22Rv1 (cell line): ENCODE data around the gene TATDN3.

ENCODE experiments used
- ZFX ChIP-seq: fragments of 450-650 bp; IDR thresholded peaks from 2 replicates; pipeline ENCODE4 v1.6.1; 2017; ENCODE audit warnings: antibody characterized with exemption, borderline replicate concordance
- TF ChIP-seq, protein P1 (sequence below): fragments of 450-650 bp; IDR thresholded peaks from 2 replicates; pipeline ENCODE4 v1.5.1; 2017; ENCODE audit warnings: mild to moderate bottlenecking

GRCh38 chr1:212827831-212828278 lies 36.2 kb downstream of the TATDN3 start:
- TF ChIP-seq, protein P1, sequence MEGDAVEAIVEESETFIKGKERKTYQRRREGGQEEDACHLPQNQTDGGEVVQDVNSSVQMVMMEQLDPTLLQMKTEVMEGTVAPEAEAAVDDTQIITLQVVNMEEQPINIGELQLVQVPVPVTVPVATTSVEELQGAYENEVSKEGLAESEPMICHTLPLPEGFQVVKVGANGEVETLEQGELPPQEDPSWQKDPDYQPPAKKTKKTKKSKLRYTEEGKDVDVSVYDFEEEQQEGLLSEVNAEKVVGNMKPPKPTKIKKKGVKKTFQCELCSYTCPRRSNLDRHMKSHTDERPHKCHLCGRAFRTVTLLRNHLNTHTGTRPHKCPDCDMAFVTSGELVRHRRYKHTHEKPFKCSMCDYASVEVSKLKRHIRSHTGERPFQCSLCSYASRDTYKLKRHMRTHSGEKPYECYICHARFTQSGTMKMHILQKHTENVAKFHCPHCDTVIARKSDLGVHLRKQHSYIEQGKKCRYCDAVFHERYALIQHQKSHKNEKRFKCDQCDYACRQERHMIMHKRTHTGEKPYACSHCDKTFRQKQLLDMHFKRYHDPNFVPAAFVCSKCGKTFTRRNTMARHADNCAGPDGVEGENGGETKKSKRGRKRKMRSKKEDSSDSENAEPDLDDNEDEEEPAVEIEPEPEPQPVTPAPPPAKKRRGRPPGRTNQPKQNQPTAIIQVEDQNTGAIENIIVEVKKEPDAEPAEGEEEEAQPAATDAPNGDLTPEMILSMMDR = no peak
- TF ChIP-seq ZFX = no peak
